K562 (cell line): Measurements from ENCODE around the gene LZTS2. TPM values are rescaled to one million over a fixed set of nuclear protein-coding genes. Genes with fewer than 3 reads are reported as not detected.

Experiments used
- ATAC-seq: fragments of 200-7000 bp; cut with Tn5 transposase; 3 replicates; pipeline ENCODE4 v1.9.1; 2020; ENCODE audit warnings: moderate library complexity
- BruUV-seq: library from RNA; stranded (reverse); fragments of 400-500 nt; replicated peaks from 2 replicates; lab custom pipeline; 2021; lab: Mats Ljungman, UMichigan
- CTCF ChIA-PET: fragments of 300-600 bp; formaldehyde crosslinking; extraction: SDS; loops from one replicate; lab custom pipeline; 2021; ENCODE audit warnings: low intra/inter-chr PET ratio; lab: Yijun Ruan, JAX
- POLR2A ChIA-PET: fragments of 300-600, 350-650 bp; sonication (Branson Sonifier 250); formaldehyde crosslinking; extraction: SDS; loops from one replicate; lab custom pipeline; 2021; ENCODE audit warnings: antibody characterized with exemption, inconsistent platforms; lab: Yijun Ruan, JAX
- DNase-seq, 4 experiments: peaks; one replicate each; pipeline versions ENCODE4 v3.0.0 to v3.0.0-alpha.2; 2011 to 2018; ENCODE audit warnings: low spot score in 3 of 4, mixed read lengths in 3 of 4; ENCODE audit errors: extremely low read depth in 1 of 4
- FAIRE-seq: peaks from 2 replicates; lab custom pipeline; 2011; peaks lifted over from hg19 to GRCh38; lab: Jason Lieb, UNC
- H2AFZ ChIP-seq: 2 replicates; pipeline ENCODE4 v1.6.0; 2011; ENCODE audit warnings: low read depth, low read length, control low read depth, inconsistent platforms
- H3K27ac ChIP-seq: fragments of 200-600 bp; 3 replicates; pipeline ENCODE4 v1.8.0; 2011; ENCODE audit warnings: low read depth, mild to moderate bottlenecking, control low read depth, inconsistent platforms, low read length, moderate library complexity, mixed read lengths; ENCODE audit errors: extremely low read depth
- H3K27me3 ChIP-seq, 2 experiments: fragments of 300-600 bp in 1 of 2; 2 replicates in 1 of 2; 3 replicates in 1 of 2; pipeline versions ENCODE4 v1.6.0 to v1.8.0; 2011; ENCODE audit warnings: inconsistent platforms in 2 of 2, low read length in 2 of 2, mild to moderate bottlenecking in 1 of 2, mixed read lengths in 1 of 2, moderate library complexity in 1 of 2; ENCODE audit not compliant: control insufficient read depth in 2 of 2, insufficient read depth in 2 of 2
- H3K36me3 ChIP-seq: fragments of 300-600 bp; 3 replicates; pipeline ENCODE4 v1.8.0; 2011; ENCODE audit warnings: mild to moderate bottlenecking, low read length, inconsistent platforms; ENCODE audit not compliant: control insufficient read depth, insufficient read depth
- H3K4me1 ChIP-seq, 2 experiments: fragments of 200-600 bp in 1 of 2; replicated peaks in 1 of 2; 2 replicates in 1 of 2; 3 replicates in 1 of 2; pipeline versions ENCODE4 v1.5.1 to v1.8.0; 2011; ENCODE audit warnings: inconsistent platforms in 2 of 2, low read length in 2 of 2, mild to moderate bottlenecking in 1 of 2, mixed read lengths in 1 of 2, moderate library complexity in 1 of 2; ENCODE audit not compliant: control insufficient read depth in 2 of 2, insufficient read depth in 2 of 2
- H3K4me2 ChIP-seq: 2 replicates; pipeline ENCODE4 v1.6.1; 2011; ENCODE audit warnings: low read length, control low read depth, inconsistent platforms, mixed read lengths; ENCODE audit not compliant: insufficient read depth
- H3K4me3 ChIP-seq: fragments of 200-600 bp; sonication (generic), shearing (Covaris generic); 2 replicates; pipeline ENCODE4 v1.5.1; 2016; ENCODE audit warnings: control low read depth, inconsistent platforms
- H3K79me2 ChIP-seq: fragments of 200-600 bp; 3 replicates; pipeline ENCODE4 v1.8.0; 2011; ENCODE audit warnings: low read length, inconsistent platforms; ENCODE audit not compliant: control insufficient read depth, insufficient read depth
- H3K9ac ChIP-seq, 2 experiments: 2 replicates each; pipeline versions ENCODE4 v1.6.0 to v1.6.1; 2011; ENCODE audit warnings: low read depth in 2 of 2, low read length in 2 of 2, control low read depth in 1 of 2, inconsistent platforms in 1 of 2, mild to moderate bottlenecking in 1 of 2, mixed read lengths in 1 of 2; ENCODE audit not compliant: insufficient read depth in 1 of 2
- H3K9me1 ChIP-seq: one replicate; pipeline ENCODE4 v1.6.0; 2011; ENCODE audit warnings: inconsistent platforms, mild to moderate bottlenecking, low read length, moderate library complexity; ENCODE audit not compliant: control insufficient read depth, insufficient read depth
- H3K9me3 ChIP-seq: replicated peaks from 2 replicates; pipeline ENCODE4 v1.5.1; 2011; ENCODE audit warnings: low read depth, low read length, inconsistent platforms; ENCODE audit not compliant: control insufficient read depth, insufficient read depth
- H4K20me1 ChIP-seq: replicated peaks from 2 replicates; pipeline ENCODE4 v1.6.1; 2011; ENCODE audit warnings: low read length, inconsistent platforms, mixed read lengths; ENCODE audit not compliant: control insufficient read depth, insufficient read depth
- BMI1 ChIP-seq: fragments of 150-350 bp; IDR thresholded peaks from 2 replicates; pipeline ENCODE4 v1.6.1; 2014; ENCODE audit warnings: low read length
- CREB1 ChIP-seq, 2 experiments: sonication (generic) in 1 of 2; formaldehyde crosslinking in 1 of 2; IDR thresholded peaks; 2 replicates each; pipeline versions ENCODE4 v1.6.1 to v1.8.0; 2012 to 2022; ENCODE audit warnings: inconsistent platforms in 1 of 2, mild to moderate bottlenecking in 1 of 2, missing genetic modification reagents in 1 of 2, moderate library complexity in 1 of 2
- KDM1A ChIP-seq, 2 experiments: fragments of 450-650 bp; IDR thresholded peaks; 2 replicates each; pipeline ENCODE4 v1.6.1; 2016; ENCODE audit warnings: mild to moderate bottlenecking in 2 of 2
- LEF1 ChIP-seq: fragments of 450-650 bp; IDR thresholded peaks from 2 replicates; pipeline ENCODE4 v1.6.1; 2016; ENCODE audit warnings: mild to moderate bottlenecking
- RBM34 ChIP-seq: fragments of 200-400 bp; formaldehyde crosslinking; IDR thresholded peaks from 2 replicates; pipeline ENCODE4 v1.6.1; 2018; ENCODE audit warnings: low read length, borderline replicate concordance; ENCODE audit not compliant: insufficient read depth
- RFX5 ChIP-seq: IDR thresholded peaks from 2 replicates; pipeline ENCODE4 v1.6.1; 2011; ENCODE audit warnings: low read depth, mild to moderate bottlenecking, improper control_type of control experiment, low read length
- SMC3 ChIP-seq: conservative IDR thresholded peaks from 2 replicates; pipeline ENCODE4 v1.6.1; 2011; ENCODE audit warnings: low read depth, low read length, improper control_type of control experiment; ENCODE audit not compliant: insufficient read depth
- THRAP3 ChIP-seq: fragments of 450-650 bp; IDR thresholded peaks from 2 replicates; pipeline ENCODE4 v1.6.1; 2016; ENCODE audit warnings: mild to moderate bottlenecking, inconsistent platforms, borderline replicate concordance
- ZBED1 ChIP-seq: IDR thresholded peaks from 2 replicates; pipeline ENCODE4 v1.6.1; 2014
- ZFP36 ChIP-seq: fragments of 150-350 bp; IDR thresholded peaks from 2 replicates; pipeline ENCODE4 v1.6.1; 2018; ENCODE audit warnings: low read length, low read depth; ENCODE audit not compliant: partially characterized antibody
- ZKSCAN1 ChIP-seq: fragments of 150-350 bp; IDR thresholded peaks from 2 replicates; pipeline ENCODE4 v1.6.1; 2016; ENCODE audit warnings: low read depth, low read length
- ZNF217 ChIP-seq: sonication (generic); formaldehyde crosslinking; IDR thresholded peaks from 2 replicates; pipeline ENCODE4 v1.8.0; 2022; ENCODE audit warnings: mild to moderate bottlenecking, missing genetic modification reagents
- ZNF445 ChIP-seq: fragments of 250-450 bp; sonication (Bioruptor Pico); IDR thresholded peaks from 2 replicates; pipeline ENCODE4 v1.4.0; 2020; ENCODE audit warnings: low read depth, mild to moderate bottlenecking, moderate library complexity
- WGBS: fragments of 100-300 bp; shearing (Covaris generic); methylation state at CpG from one replicate; pipeline ENCODE4 v1.1.6; 2016; ENCODE audit warnings: low coverage, mixed read lengths; ENCODE audit not compliant: insufficient coverage; ENCODE audit errors: missing lambda C conversion rate; 5-methylcytosine and 5-hydroxymethylcytosine counted together
- in situ Hi-C: fragments of 300-500 bp; cut with MboI; formaldehyde crosslinking; loops from 4 replicates; pipeline ENCODE4 v1.15.0; 2018; ENCODE audit warnings: inconsistent platforms, mixed read lengths
- intact Hi-C: fragments of 100-400 bp; cut with micrococcal nuclease; formaldehyde crosslinking; loops from 2 replicates; pipeline ENCODE4 v1.14.2; 2022
- polyA plus RNA-seq, 8 experiments: library from polyadenylated mRNA; depleted of rRNA in 4 of 8; stranded (reverse) in 5 of 8; unstranded in 3 of 8; fragments of >200 nt; fragmentation: Nextera tagmentation in 2 of 8; fragmentation: Illumina TruSeq in 1 of 8; extraction: Ambion mirVana in 2 of 8; extraction: Trizol in 1 of 8; gene quantifications; 2 replicates each; pipeline versions ENCODE4 v1.2.1 to v1.2.3, GENCODE V29; 2011 to 2014; ENCODE audit warnings: inconsistent platforms in 1 of 8, missing spikeins in 1 of 8
- total RNA-seq, 7 experiments: library from RNA; depleted of rRNA in 6 of 7; stranded (reverse); fragments of >200 nt in 6 of 7; fragmentation: Illumina TruSeq in 2 of 7; extraction: Trizol in 2 of 7; gene quantifications; 2 replicates each; pipeline versions ENCODE4 v1.2.1 to v1.2.3, GENCODE V29; 2011 to 2021; ENCODE audit warnings: low replicate concordance in 1 of 7
- TF ChIP-seq, protein P1 (sequence below): sonication (generic); formaldehyde crosslinking; IDR thresholded peaks from 2 replicates; pipeline ENCODE4 v1.9.0; 2022; ENCODE audit warnings: mild to moderate bottlenecking, missing genetic modification reagents

Gene LZTS2
- total and polyA plus RNA-seq, 9 of the 15 experiments (the other 6 are each of a cell fraction or from before 2014, with no cell fraction given) = 0.23 to 42.5 (median 14.7) TPM

DNA sequence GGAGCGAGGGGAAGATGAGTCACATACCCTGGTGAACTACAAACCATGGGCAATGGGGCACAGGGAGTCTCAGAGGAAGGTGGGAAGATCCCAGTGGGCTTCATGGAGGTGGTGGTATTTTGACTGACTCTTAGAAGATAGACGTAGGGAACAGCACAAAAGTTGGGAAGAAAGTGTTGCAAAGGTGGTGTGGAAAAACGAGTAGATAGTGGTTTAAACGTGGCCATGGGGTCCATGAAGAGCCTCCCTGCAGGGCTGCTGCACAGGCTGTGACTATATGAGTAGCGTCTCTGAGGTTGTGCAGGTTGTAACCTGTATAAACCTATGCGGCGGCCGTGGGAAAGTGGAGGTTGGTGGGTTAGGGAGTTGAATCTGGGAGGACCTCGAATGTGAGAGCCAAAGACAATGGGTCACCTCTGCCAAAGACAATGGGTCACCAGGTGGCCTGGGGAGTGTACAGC is 13.8 kb downstream of the LZTS2 start:
- no TSS peak for BruUV-seq
- H3K9ac ChIP-seq = no peak overlapping the region
- no peaks in the 10 kb centered on the region for H4K20me1 ChIP-seq
- H3K27me3 ChIP-seq = no peaks in the 10 kb centered on the region
- H3K36me3 ChIP-seq = no peaks in the 10 kb centered on the region
- no peak overlapping the region for H3K27ac ChIP-seq
- H2AFZ ChIP-seq = no peak overlapping the region
- H3K4me1 ChIP-seq = peaks cover 14 to 40% of the 10 kb centered on the region in 2 experiments; a peak in 4 of 5 replicates
- FAIRE-seq = peak; percentile 48
- in situ Hi-C loops (loop anchor here (10.0 kb wide), 1 partner anchor 459 kb away; no protein-coding TSS in a partner anchor), intact Hi-C loops (loop anchor here (10.0 kb wide), 1 partner anchor 51 kb away; the partner anchor contains the start of gene KAZALD1)
- H3K79me2 ChIP-seq = no peaks in the 10 kb centered on the region
- ChIA-PET CTCF (interaction anchor here (5.8 kb wide), 1 partner anchor 17 kb away, joined by 150 read pairs; the partner anchor contains the start of gene LZTS2), POLR2A (no interaction called here)
- DNase-seq = no peak
- H3K4me3 ChIP-seq = no peak overlapping the region
- no peaks in the 10 kb centered on the region for H3K9me3 ChIP-seq
- no peak overlapping the region for H3K4me2 ChIP-seq
- 37% methylated on average over 9 of the region's 9 CpGs for WGBS
- no peaks in the 10 kb centered on the region for H3K9me1 ChIP-seq
- TF ChIP-seq BMI1 (no peak), ZFP36 (peak; percentile 82), LEF1 (no peak)
- no peak for ATAC-seq

DNA sequence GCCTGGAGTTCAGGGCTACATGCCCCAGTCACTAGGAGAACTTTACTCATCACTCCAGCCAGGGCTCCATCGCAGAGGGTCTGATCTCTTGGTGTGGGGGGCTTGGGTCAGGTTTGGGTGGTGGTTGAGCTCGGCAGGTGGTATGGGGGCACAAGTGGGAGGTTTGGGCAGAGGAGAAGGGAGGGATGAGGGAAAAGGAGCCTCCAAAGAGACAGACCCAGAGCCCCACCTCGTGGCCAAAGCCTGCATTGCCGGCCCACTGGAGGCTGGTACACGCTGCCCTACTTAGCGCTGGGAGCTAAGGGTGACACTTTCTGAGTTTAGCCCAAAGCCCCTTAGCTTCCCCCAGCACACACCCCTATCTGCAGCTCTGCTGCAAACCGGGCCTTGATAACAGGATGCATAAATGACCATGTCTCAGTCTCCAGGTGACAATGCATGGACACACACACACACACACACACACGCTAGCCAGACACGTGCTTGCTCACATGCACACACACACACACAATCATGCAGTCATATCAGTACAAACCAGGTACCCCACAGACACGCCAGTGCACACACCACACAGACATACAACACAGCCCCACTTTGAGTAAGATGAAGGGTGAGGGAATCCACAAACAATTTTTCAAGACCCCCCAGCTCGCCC is 14.7 kb downstream of the LZTS2 start:
- DNase-seq (peak; percentile 65 to 74 (median 70)), ATAC-seq (peak; percentile 59), FAIRE-seq (no peak)
- no peak overlapping the region for H3K27ac ChIP-seq
- ChIA-PET POLR2A (interaction anchor here (0.6 to 1.0 kb wide), 2 partner anchors 12 to 52 kb away, joined by 3 to 4 read pairs; no protein-coding TSS in a partner anchor), CTCF (interaction anchor here (0.6 to 5.8 kb wide), 2 partner anchors 18 to 36 kb away, joined by 3 to 150 read pairs; partner anchors contain the start of gene LZTS2)
- 0% methylated on average over 5 of the region's 11 CpGs for WGBS
- no TSS peak for BruUV-seq
- no peaks in the 10 kb centered on the region for H3K79me2 ChIP-seq
- H3K9ac ChIP-seq = no peak overlapping the region; a peak in 1 of 4 replicates
- no peaks in the 10 kb centered on the region for H3K36me3 ChIP-seq
- intact Hi-C loops = loop anchor here (1.0 to 10.0 kb wide), 3 partner anchors 20 to 136 kb away; partner anchors contain the start of gene KAZALD1
- H3K4me2 ChIP-seq = no peak overlapping the region; the same call in 1 of the 2 replicates
- no peaks in the 10 kb centered on the region for H4K20me1 ChIP-seq
- no peaks in the 10 kb centered on the region for H3K9me1 ChIP-seq
- H3K4me1 ChIP-seq = peaks cover 14 to 41% of the 10 kb centered on the region in 2 experiments; a peak in 4 of 5 replicates
- H3K27me3 ChIP-seq = no peaks in the 10 kb centered on the region
- peak overlapping the region; percentile 20 for H2AFZ ChIP-seq
- H3K4me3 ChIP-seq = no peak overlapping the region
- in situ Hi-C loops = loop anchor here (10.0 kb wide), 1 partner anchor 460 kb away; no protein-coding TSS in a partner anchor
- H3K9me3 ChIP-seq = no peaks in the 10 kb centered on the region
- TF ChIP-seq ZNF445 (CRISPR knock-in tag) = no peak
- TF ChIP-seq RFX5 = no peak
- no peak for TF ChIP-seq THRAP3
- TF ChIP-seq, protein P1, sequence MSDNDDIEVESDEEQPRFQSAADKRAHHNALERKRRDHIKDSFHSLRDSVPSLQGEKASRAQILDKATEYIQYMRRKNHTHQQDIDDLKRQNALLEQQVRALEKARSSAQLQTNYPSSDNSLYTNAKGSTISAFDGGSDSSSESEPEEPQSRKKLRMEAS = peak; percentile 61
- TF ChIP-seq RBM34 = no peak
- TF ChIP-seq ZNF217 (CRISPR knock-in tag) = no peak
- no peak for TF ChIP-seq CREB1 (IDR thresholded peaks at IDR 0.05)
- no peak for TF ChIP-seq CREB1 (CRISPR knock-in tag; IDR thresholded peaks at IDR 0.05)
- no peak for TF ChIP-seq ZBED1
- peak; percentile 57; the same call in 1 of the 2 replicates for TF ChIP-seq ZKSCAN1
- no peak for TF ChIP-seq KDM1A (IDR thresholded peaks at IDR 0.05)
- peak; percentile 43; the same call in 1 of the 2 replicates for TF ChIP-seq SMC3
